ENCODE data around the gene SFXN3. TPM values are rescaled to one million over a fixed set of nuclear protein-coding genes. Genes with fewer than 3 reads are reported as not detected.

The SFXN3 gene
- total RNA-seq, 1 experiment from 2014 or later, result 5.6 TPM

- ATAC-seq (no peak), DNase-seq (ENCODE audit: low spot score) (no peak)
- no peaks in the 10 kb centered on the region for H3K36me3 Mint-ChIP-seq
- H3K4me3 Mint-ChIP-seq, result no peak overlapping the region
- TF ChIP-seq, protein P1, sequence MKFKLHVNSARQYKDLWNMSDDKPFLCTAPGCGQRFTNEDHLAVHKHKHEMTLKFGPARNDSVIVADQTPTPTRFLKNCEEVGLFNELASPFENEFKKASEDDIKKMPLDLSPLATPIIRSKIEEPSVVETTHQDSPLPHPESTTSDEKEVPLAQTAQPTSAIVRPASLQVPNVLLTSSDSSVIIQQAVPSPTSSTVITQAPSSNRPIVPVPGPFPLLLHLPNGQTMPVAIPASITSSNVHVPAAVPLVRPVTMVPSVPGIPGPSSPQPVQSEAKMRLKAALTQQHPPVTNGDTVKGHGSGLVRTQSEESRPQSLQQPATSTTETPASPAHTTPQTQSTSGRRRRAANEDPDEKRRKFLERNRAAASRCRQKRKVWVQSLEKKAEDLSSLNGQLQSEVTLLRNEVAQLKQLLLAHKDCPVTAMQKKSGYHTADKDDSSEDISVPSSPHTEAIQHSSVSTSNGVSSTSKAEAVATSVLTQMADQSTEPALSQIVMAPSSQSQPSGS (CRISPR knock-in tag; IDR thresholded peaks at IDR 0.05; ENCODE audit: borderline replicate concordance, low read depth), result no peak
- TF ChIP-seq GTF2I (CRISPR knock-in tag; conservative IDR thresholded peaks at IDR 0.05), result no peak
- no peak for TF ChIP-seq SOX15 (CRISPR knock-in tag; IDR thresholded peaks at IDR 0.05)
- H3K9me3 Mint-ChIP-seq, result no peaks in the 10 kb centered on the region
- POLR2A ChIA-PET, result no interaction called here
- H3K27ac Mint-ChIP-seq, result no peak overlapping the region
- CTCF ChIA-PET, result interaction anchor here (0.8 to 1.2 kb wide), 2 partner anchors 9 to 19 kb away, joined by 4 to 5 read pairs; partner anchors contain the start of genes PDZD7 and SFXN3
- H3K4me1 Mint-ChIP-seq, result peaks cover 10% of the 10 kb centered on the region
- H3K27me3 Mint-ChIP-seq (ENCODE audit: low read depth), result peaks cover 40% of the 10 kb centered on the region
These were observed 9.3 kb upstream of the SFXN3 start for GRCh38 chr10:101021692-101022251.

- peaks cover 16% of the 10 kb centered on the region for H3K4me1 Mint-ChIP-seq
- H3K27ac Mint-ChIP-seq, result no peak overlapping the region
- no peaks in the 10 kb centered on the region for H3K9me3 Mint-ChIP-seq
- no peaks in the 10 kb centered on the region for H3K36me3 Mint-ChIP-seq
- TF ChIP-seq MYBL2 (CRISPR knock-in tag; IDR thresholded peaks at IDR 0.05) (no peak), RELA (CRISPR knock-in tag; IDR thresholded peaks at IDR 0.05; ENCODE audit: borderline replicate concordance) (no peak), ZBTB21 (CRISPR knock-in tag; IDR thresholded peaks at IDR 0.05; ENCODE audit: borderline replicate concordance) (no peak), ZNF121 (CRISPR knock-in tag; IDR thresholded peaks at IDR 0.05) (0 out of 2 replicates have a peak, but pooled peaks have one; percentile 43)
- POLR2A ChIA-PET, result no interaction called here
- ATAC-seq (no peak), DNase-seq (ENCODE audit: low spot score) (no peak)
- peaks cover 26% of the 10 kb centered on the region for H3K27me3 Mint-ChIP-seq (ENCODE audit: low read depth)
- no peak overlapping the region for H3K4me3 Mint-ChIP-seq
- CTCF ChIA-PET, result interaction anchor here (0.7 to 1.6 kb wide), 3 partner anchors 8 to 27 kb away, joined by 4 read pairs; partner anchors contain the start of genes PDZD7 and SFXN3
These were observed 7.9 kb upstream of the SFXN3 start for GRCh38 chr10:101022967-101023705.

DNA sequence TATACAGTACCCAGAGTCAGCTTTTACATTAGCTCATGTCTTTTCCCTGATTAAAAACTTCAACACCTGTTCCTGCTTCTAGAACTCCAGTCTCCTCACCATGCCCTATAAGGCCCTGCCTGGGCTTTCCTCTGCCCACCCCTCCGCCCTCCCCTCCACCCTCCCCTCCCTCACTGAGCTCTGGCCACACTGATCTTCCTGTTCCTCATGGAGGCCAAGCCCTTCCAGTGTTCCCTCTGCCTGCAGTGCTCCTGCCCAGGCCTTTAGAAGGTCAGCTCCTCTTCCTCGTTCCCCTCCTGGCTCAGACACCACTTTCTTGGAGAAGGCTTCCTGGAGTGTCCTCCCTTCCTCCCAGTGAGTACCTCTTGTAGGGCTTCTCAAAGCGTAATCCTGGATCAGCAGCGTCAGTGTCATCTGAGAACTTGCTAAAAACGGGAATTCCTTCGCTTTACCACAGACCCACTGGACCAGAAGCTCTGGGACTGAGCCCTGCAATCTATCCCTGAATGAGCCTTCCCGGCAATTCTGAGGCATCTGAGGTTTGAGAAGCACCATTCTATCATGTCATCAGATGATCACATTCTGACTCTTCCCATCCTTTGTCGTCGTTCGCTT, 3.8 kb upstream of the SFXN3 start:
- Mint-ChIP-seq H3K9me3 (no peaks in the 10 kb centered on the region), H3K4me3 (no peak overlapping the region), H3K27ac (peak overlapping the region; percentile 71), H3K36me3 (no peaks in the 10 kb centered on the region), H3K27me3 (ENCODE audit: low read depth) (peaks cover 25% of the 10 kb centered on the region), H3K4me1 (peaks cover 30% of the 10 kb centered on the region)
- no peak for DNase-seq (ENCODE audit: low spot score)
- POLR2A ChIA-PET, result no interaction called here
- no peak for ATAC-seq
- CTCF ChIA-PET, result interaction anchor here (0.6 to 6.9 kb wide), 17 partner anchors 11 to 115 kb away, joined by 3 to 219 read pairs (median 4); no protein-coding TSS in a partner anchor
- TF ChIP-seq SMAD4 (CRISPR knock-in tag; IDR thresholded peaks at IDR 0.05) (no peak), ZBTB43 (CRISPR knock-in tag; IDR thresholded peaks at IDR 0.05) (no peak), FOXP4 (CRISPR knock-in tag; IDR thresholded peaks at IDR 0.05) (no peak), ZBTB21 (CRISPR knock-in tag; IDR thresholded peaks at IDR 0.05; ENCODE audit: borderline replicate concordance) (no peak), TEAD1 (CRISPR knock-in tag; IDR thresholded peaks at IDR 0.05) (no peak), ATF3 (CRISPR knock-in tag; conservative IDR thresholded peaks at IDR 0.05) (no peak), CREB1 (CRISPR knock-in tag; IDR thresholded peaks at IDR 0.05) (no peak), EMX1 (CRISPR knock-in tag; IDR thresholded peaks at IDR 0.05) (no peak)
- TF ChIP-seq, protein P2, sequence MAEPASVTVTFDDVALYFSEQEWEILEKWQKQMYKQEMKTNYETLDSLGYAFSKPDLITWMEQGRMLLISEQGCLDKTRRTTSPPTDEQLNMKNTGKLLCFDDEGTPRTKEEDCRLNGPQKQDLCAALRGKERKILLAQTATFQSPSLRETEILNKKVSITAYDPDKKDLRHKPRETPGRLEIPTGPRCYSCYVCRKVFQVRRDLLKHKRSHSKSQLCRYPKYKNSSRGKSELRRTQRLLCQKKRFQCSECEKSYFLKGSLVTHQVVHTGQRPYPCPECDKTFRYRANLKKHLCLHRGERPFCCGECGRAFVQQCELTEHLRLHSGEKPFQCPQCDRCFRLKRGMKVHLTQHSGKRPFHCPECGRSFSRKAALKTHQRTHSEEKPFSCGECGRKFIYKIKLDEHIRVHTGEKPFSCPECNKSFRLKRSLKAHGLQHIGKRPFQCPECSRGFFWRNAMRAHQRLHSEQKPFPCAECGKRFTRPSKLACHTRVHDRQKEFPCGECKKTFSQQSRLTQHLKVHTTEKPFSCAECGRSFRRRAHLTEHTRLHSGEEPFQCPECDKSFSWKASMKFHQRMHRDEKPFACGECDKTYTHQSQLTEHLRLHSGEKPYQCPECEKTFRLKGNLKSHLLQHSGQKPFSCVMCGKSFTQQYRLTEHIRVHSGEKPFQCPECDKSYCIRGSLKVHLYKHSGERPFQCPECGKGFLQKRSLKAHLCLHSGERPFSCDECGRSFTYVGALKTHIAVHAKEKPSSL (CRISPR knock-in tag; conservative IDR thresholded peaks at IDR 0.05), result no peak
- TF ChIP-seq, protein P3, sequence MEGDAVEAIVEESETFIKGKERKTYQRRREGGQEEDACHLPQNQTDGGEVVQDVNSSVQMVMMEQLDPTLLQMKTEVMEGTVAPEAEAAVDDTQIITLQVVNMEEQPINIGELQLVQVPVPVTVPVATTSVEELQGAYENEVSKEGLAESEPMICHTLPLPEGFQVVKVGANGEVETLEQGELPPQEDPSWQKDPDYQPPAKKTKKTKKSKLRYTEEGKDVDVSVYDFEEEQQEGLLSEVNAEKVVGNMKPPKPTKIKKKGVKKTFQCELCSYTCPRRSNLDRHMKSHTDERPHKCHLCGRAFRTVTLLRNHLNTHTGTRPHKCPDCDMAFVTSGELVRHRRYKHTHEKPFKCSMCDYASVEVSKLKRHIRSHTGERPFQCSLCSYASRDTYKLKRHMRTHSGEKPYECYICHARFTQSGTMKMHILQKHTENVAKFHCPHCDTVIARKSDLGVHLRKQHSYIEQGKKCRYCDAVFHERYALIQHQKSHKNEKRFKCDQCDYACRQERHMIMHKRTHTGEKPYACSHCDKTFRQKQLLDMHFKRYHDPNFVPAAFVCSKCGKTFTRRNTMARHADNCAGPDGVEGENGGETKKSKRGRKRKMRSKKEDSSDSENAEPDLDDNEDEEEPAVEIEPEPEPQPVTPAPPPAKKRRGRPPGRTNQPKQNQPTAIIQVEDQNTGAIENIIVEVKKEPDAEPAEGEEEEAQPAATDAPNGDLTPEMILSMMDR (IDR thresholded peaks at IDR 0.05), result no peak

All from WTC11 (cell line).